Nephron (organoid): Measurements from ENCODE around the gene VAV2.

Source experiments
- H3K27ac Mint-ChIP-seq, 3 experiments: 2 replicates each; pipeline ENCODE4 v1.8.0; 2020; ENCODE audit warnings: mixed read lengths in 3 of 3, mild to moderate bottlenecking in 2 of 3, moderate library complexity in 1 of 3
- H3K27me3 Mint-ChIP-seq: 2 replicates; pipeline ENCODE4 v1.8.0; 2021; ENCODE audit warnings: low read depth, mild to moderate bottlenecking, moderate library complexity, mixed read lengths
- H3K36me3 Mint-ChIP-seq: 2 replicates; pipeline ENCODE4 v1.8.0; 2020; ENCODE audit warnings: low read depth, mixed read lengths
- H3K4me1 Mint-ChIP-seq: 2 replicates; pipeline ENCODE4 v1.8.0; 2020; ENCODE audit warnings: mixed read lengths
- H3K4me3 Mint-ChIP-seq, 3 experiments: 2 replicates each; pipeline ENCODE4 v1.8.0; 2020; ENCODE audit warnings: mild to moderate bottlenecking in 3 of 3, mixed read lengths in 3 of 3, moderate library complexity in 2 of 3
- H3K9me3 Mint-ChIP-seq: 2 replicates; pipeline ENCODE4 v1.8.0; 2020; ENCODE audit warnings: mixed read lengths
- TF ChIP-seq, protein P1 (sequence below), 3 experiments: fragments of 200-600 bp; sonication (generic); IDR thresholded peaks; one replicate each; pipeline ENCODE4 v1.5.0; 2021; ENCODE audit warnings: antibody characterized with exemption in 3 of 3; ENCODE audit not compliant: unreplicated experiment in 3 of 3

VAV2 gene

GRCh38 chr9:133868203-133868602, 123.9 kb downstream of the VAV2 start:
- no peak overlapping the region for H3K27ac Mint-ChIP-seq
- peaks cover 8% of the 10 kb centered on the region for H3K36me3 Mint-ChIP-seq
- H3K4me1 Mint-ChIP-seq = peaks cover 25% of the 10 kb centered on the region
- H3K4me3 Mint-ChIP-seq = no peak overlapping the region
- peaks cover 5% of the 10 kb centered on the region for H3K9me3 Mint-ChIP-seq
- H3K27me3 Mint-ChIP-seq = peaks cover 10% of the 10 kb centered on the region
- TF ChIP-seq, protein P1, sequence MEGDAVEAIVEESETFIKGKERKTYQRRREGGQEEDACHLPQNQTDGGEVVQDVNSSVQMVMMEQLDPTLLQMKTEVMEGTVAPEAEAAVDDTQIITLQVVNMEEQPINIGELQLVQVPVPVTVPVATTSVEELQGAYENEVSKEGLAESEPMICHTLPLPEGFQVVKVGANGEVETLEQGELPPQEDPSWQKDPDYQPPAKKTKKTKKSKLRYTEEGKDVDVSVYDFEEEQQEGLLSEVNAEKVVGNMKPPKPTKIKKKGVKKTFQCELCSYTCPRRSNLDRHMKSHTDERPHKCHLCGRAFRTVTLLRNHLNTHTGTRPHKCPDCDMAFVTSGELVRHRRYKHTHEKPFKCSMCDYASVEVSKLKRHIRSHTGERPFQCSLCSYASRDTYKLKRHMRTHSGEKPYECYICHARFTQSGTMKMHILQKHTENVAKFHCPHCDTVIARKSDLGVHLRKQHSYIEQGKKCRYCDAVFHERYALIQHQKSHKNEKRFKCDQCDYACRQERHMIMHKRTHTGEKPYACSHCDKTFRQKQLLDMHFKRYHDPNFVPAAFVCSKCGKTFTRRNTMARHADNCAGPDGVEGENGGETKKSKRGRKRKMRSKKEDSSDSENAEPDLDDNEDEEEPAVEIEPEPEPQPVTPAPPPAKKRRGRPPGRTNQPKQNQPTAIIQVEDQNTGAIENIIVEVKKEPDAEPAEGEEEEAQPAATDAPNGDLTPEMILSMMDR (IDR thresholded peaks at IDR 0.05; ENCODE audit: unreplicated experiment in 3 of 3) = no peak

- Mint-ChIP-seq H3K27me3 (peaks cover 10% of the 10 kb centered on the region), H3K36me3 (peaks cover 8% of the 10 kb centered on the region)
Observed at GRCh38 chr9:133866946-133867345, 125.2 kb downstream of the VAV2 start.

GRCh38 chr9:133864011-133864410, 128.1 kb downstream of the VAV2 start:
- H3K9me3 Mint-ChIP-seq = peaks cover 5% of the 10 kb centered on the region
- peaks cover 10% of the 10 kb centered on the region for H3K27me3 Mint-ChIP-seq
- H3K27ac Mint-ChIP-seq = peak overlapping the region in 2 of 3 experiments; percentile 29 to 54
- peaks cover 20% of the 10 kb centered on the region for H3K4me1 Mint-ChIP-seq
- H3K4me3 Mint-ChIP-seq = no peak overlapping the region
- peaks cover 12% of the 10 kb centered on the region for H3K36me3 Mint-ChIP-seq
- TF ChIP-seq, protein P1 (IDR thresholded peaks at IDR 0.05; ENCODE audit: unreplicated experiment in 3 of 3) = no peak

More at GRCh38 chr9:133866946-133867345, 125.2 kb downstream of the VAV2 start:
- Mint-ChIP-seq H3K27ac (no peak overlapping the region), H3K9me3 (peaks cover 5% of the 10 kb centered on the region), H3K4me1 (peaks cover 31% of the 10 kb centered on the region), H3K4me3 (no peak overlapping the region)
- TF ChIP-seq, protein P1 (IDR thresholded peaks at IDR 0.05; ENCODE audit: unreplicated experiment in 3 of 3) = no peak

- TF ChIP-seq, protein P1 (IDR thresholded peaks at IDR 0.05; ENCODE audit: unreplicated experiment in 3 of 3) = no peak
- peaks cover 10% of the 10 kb centered on the region for H3K27me3 Mint-ChIP-seq
- no peak overlapping the region for H3K4me3 Mint-ChIP-seq
- H3K9me3 Mint-ChIP-seq = peaks cover 5% of the 10 kb centered on the region
- peaks cover 20% of the 10 kb centered on the region for H3K4me1 Mint-ChIP-seq
- peak overlapping the region in 1 of 3 experiments; percentile 58 for H3K27ac Mint-ChIP-seq
- peaks cover 14% of the 10 kb centered on the region for H3K36me3 Mint-ChIP-seq
Observed at GRCh38 chr9:133863257-133863592, 128.9 kb downstream of the VAV2 start.

- peaks cover 10% of the 10 kb centered on the region for H3K27me3 Mint-ChIP-seq
- H3K36me3 Mint-ChIP-seq = peaks cover 18% of the 10 kb centered on the region
- no peak overlapping the region for H3K4me3 Mint-ChIP-seq
- H3K4me1 Mint-ChIP-seq = peaks cover 20% of the 10 kb centered on the region
- TF ChIP-seq, protein P1 (IDR thresholded peaks at IDR 0.05; ENCODE audit: unreplicated experiment in 3 of 3) = no peak
- H3K9me3 Mint-ChIP-seq = peaks cover 5% of the 10 kb centered on the region
- peak overlapping the region in 1 of 3 experiments; percentile 58 for H3K27ac Mint-ChIP-seq
Observed at GRCh38 chr9:133862585-133863256, 129.4 kb downstream of the VAV2 start.

DNA sequence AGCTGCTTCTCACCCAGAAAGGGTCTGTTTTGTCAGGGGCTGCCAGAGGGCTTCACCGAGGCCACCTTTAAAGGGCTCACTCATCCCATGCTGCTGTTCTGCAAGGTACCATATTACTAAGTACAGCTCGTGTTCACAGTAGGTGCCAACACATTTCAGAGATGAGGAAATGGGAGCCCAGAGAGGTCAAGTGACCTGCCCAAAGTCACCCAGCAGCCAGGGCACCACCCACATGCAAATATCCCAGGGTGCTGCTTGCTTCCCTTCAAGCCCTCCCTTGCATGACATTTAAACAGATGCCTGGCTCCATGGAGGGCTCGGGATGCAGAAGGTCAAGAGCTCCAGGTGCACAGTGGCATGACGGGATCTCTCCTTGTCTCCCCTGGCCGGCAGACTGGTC, 130.4 kb downstream of the VAV2 start:
- Mint-ChIP-seq H3K36me3 (peaks cover 25% of the 10 kb centered on the region), H3K4me1 (peaks cover 20% of the 10 kb centered on the region), H3K27ac (no peak overlapping the region), H3K9me3 (peaks cover 5% of the 10 kb centered on the region), H3K4me3 (no peak overlapping the region), H3K27me3 (peaks cover 10% of the 10 kb centered on the region)
- TF ChIP-seq, protein P1 (IDR thresholded peaks at IDR 0.05; ENCODE audit: unreplicated experiment in 3 of 3) = no peak
